Right cardiac atrium (tissue), 5 donors: ENCODE data around the gene SPRED2. TPM values are rescaled to one million over a fixed set of nuclear protein-coding genes. Genes with fewer than 3 reads are reported as not detected.

Experiments
- ATAC-seq, 2 donors: fragments of 200-7000 bp; cut with Tn5 transposase; one replicate each; pipeline versions ENCODE4 v1.8.0 to v1.9.1; 2020; ENCODE audit warnings: moderate library complexity in 2 of 2, mild to moderate bottlenecking in 1 of 2
- DNase-seq, 3 donors: peaks; one replicate each; pipeline ENCODE4 v3.0.0-alpha.2; 2020
- H3K27ac ChIP-seq: one replicate; pipeline ENCODE4 v1.5.1; 2013; ENCODE audit warnings: mild to moderate bottlenecking, low read length, control low read depth, moderate library complexity
- H3K27me3 ChIP-seq: one replicate; pipeline ENCODE4 v1.6.1; 2013; ENCODE audit not compliant: control insufficient read depth, insufficient read depth
- H3K4me1 ChIP-seq: one replicate; pipeline ENCODE4 v1.6.1; 2013; ENCODE audit warnings: low read length; ENCODE audit not compliant: control insufficient read depth, insufficient read depth
- H3K4me3 ChIP-seq: one replicate; pipeline ENCODE4 v1.5.1; 2013; ENCODE audit warnings: low read length, control low read depth
- H3K9me3 ChIP-seq: one replicate; pipeline ENCODE4 v1.6.1; 2013; ENCODE audit warnings: low read length; ENCODE audit not compliant: control insufficient read depth
- WGBS: extraction: QIAGEN DNeasy Blood & Tissue Kit; methylation state at CpG from one replicate; pipeline ENCODE4 v1.1.7; 2013; 5-methylcytosine and 5-hydroxymethylcytosine counted together
- intact Hi-C, 4 donors: fragments of 100-400 bp; cut with DNase I; formaldehyde crosslinking; loops; one replicate each; pipeline versions ENCODE4 v1.11.0 to v1.14.0; 2022 to 2023
- polyA plus RNA-seq: library from polyadenylated mRNA; stranded (reverse); fragments of 200-250 nt; gene quantifications from one replicate; pipeline ENCODE4 v1.2.3, GENCODE V29; 2013
- total RNA-seq, 4 donors: library from RNA; stranded (reverse); fragmentation: NEBNext Ultra II Directional; extraction: Animal tissue kit (Norgen Biotek cat#: 25700); gene quantifications; one replicate each; pipeline ENCODE4 v1.2.1, GENCODE V29; 2021
- donor health status: healthy with polysubstance abuse.
- donor health status: DM: no; HTN: yes; CAD: no.
- donor health status: DM: no; HTN: no; CAD: no.
- donor health status: DM: no; HTN: yes; CAD: no; lungs with severe emphysema.
- donor health status: DM: yes; HTN: yes; CAD: no.

SPRED2 gene
- total and polyA plus RNA-seq, 5 donors: 9.2 to 17.9 (median 15.3) TPM

- Histone ChIP-seq H3K27me3 (no peaks in the 10 kb centered on the region), H3K4me1 (peaks cover 2% of the 10 kb centered on the region), H3K4me3 (no peak overlapping the region), H3K9me3 (no peaks in the 10 kb centered on the region), H3K27ac (no peak overlapping the region)
- peak; percentile 57 to 81 (median 70) for DNase-seq
- WGBS: 52% methylated on average over 5 of the region's 5 CpGs
- ATAC-seq: peak; percentile 80 to 91
- intact Hi-C loops: no loop called here
Observed at GRCh38 chr2:65465857-65466256, 33.5 kb upstream of the SPRED2 start.

- Histone ChIP-seq H3K4me3 (no peak overlapping the region), H3K4me1 (peaks cover 2% of the 10 kb centered on the region), H3K27ac (peak overlapping the region; percentile 25), H3K9me3 (no peaks in the 10 kb centered on the region), H3K27me3 (no peaks in the 10 kb centered on the region)
- 63% methylated on average over 5 of the region's 5 CpGs for WGBS
- DNase-seq (no peak), ATAC-seq (no peak)
- intact Hi-C loops: no loop called here
Observed at GRCh38 chr2:65465124-65465523, 32.7 kb upstream of the SPRED2 start.

GRCh38 chr2:65464604-65465003 lies 32.2 kb upstream of the SPRED2 start:
- WGBS: 50% methylated on average over 3 of the region's 3 CpGs
- H3K4me3 ChIP-seq: no peak overlapping the region
- ATAC-seq (no peak), DNase-seq (no peak)
- intact Hi-C loops: no loop called here
- peaks cover 2% of the 10 kb centered on the region for H3K4me1 ChIP-seq
- H3K27me3 ChIP-seq: no peaks in the 10 kb centered on the region
- H3K9me3 ChIP-seq: no peaks in the 10 kb centered on the region
- H3K27ac ChIP-seq: no peak overlapping the region

GRCh38 chr2:65458999-65459398 lies 26.6 kb upstream of the SPRED2 start:
- ATAC-seq (peak in 1 of 2 donors; percentile 47), DNase-seq (no peak)
- intact Hi-C loops: no loop called here
- Histone ChIP-seq H3K4me1 (no peaks in the 10 kb centered on the region), H3K4me3 (no peak overlapping the region), H3K27me3 (no peaks in the 10 kb centered on the region), H3K27ac (no peak overlapping the region), H3K9me3 (no peaks in the 10 kb centered on the region)
- 60% methylated on average over 3 of the region's 3 CpGs for WGBS

- Histone ChIP-seq H3K4me3 (no peak overlapping the region), H3K27ac (no peak overlapping the region), H3K27me3 (no peaks in the 10 kb centered on the region), H3K9me3 (no peaks in the 10 kb centered on the region), H3K4me1 (no peaks in the 10 kb centered on the region)
- WGBS: 54% methylated on average over 2 of the region's 2 CpGs
- ATAC-seq: no peak
- intact Hi-C loops: no loop called here
- DNase-seq: no peak
Observed at GRCh38 chr2:65456886-65457285, 24.5 kb upstream of the SPRED2 start.

- intact Hi-C loops: no loop called here
- Histone ChIP-seq H3K4me1 (no peaks in the 10 kb centered on the region), H3K27me3 (no peaks in the 10 kb centered on the region), H3K4me3 (no peak overlapping the region), H3K9me3 (no peaks in the 10 kb centered on the region), H3K27ac (no peak overlapping the region)
- no peak for DNase-seq
- ATAC-seq: no peak
Observed at GRCh38 chr2:65456064-65456463, 23.7 kb upstream of the SPRED2 start.

- intact Hi-C loops: no loop called here
- no peak for DNase-seq
- ATAC-seq: no peak
- H3K4me3 ChIP-seq: no peak overlapping the region
- H3K9me3 ChIP-seq: no peaks in the 10 kb centered on the region
- no peaks in the 10 kb centered on the region for H3K27me3 ChIP-seq
- 98% methylated on average over 1 of the region's 1 CpG for WGBS
- no peaks in the 10 kb centered on the region for H3K4me1 ChIP-seq
- H3K27ac ChIP-seq: no peak overlapping the region
Observed at GRCh38 chr2:65453916-65454315, 21.5 kb upstream of the SPRED2 start.

- WGBS: 66% methylated on average over 5 of the region's 5 CpGs
- Histone ChIP-seq H3K9me3 (no peaks in the 10 kb centered on the region), H3K27ac (no peak overlapping the region), H3K4me1 (no peaks in the 10 kb centered on the region), H3K27me3 (no peaks in the 10 kb centered on the region), H3K4me3 (no peak overlapping the region)
- intact Hi-C loops: no loop called here
- ATAC-seq (no peak), DNase-seq (no peak)
Observed at GRCh38 chr2:65452150-65452895, 19.9 kb upstream of the SPRED2 start.

GRCh38 chr2:65450810-65451209 lies 18.4 kb upstream of the SPRED2 start:
- WGBS: 56% methylated on average over 1 of the region's 1 CpG
- Histone ChIP-seq H3K4me1 (no peaks in the 10 kb centered on the region), H3K9me3 (no peaks in the 10 kb centered on the region), H3K27ac (no peak overlapping the region), H3K4me3 (no peak overlapping the region), H3K27me3 (no peaks in the 10 kb centered on the region)
- ATAC-seq (no peak), DNase-seq (no peak)
- intact Hi-C loops: no loop called here

- Histone ChIP-seq H3K4me3 (no peak overlapping the region), H3K27me3 (no peaks in the 10 kb centered on the region), H3K27ac (no peak overlapping the region), H3K4me1 (no peaks in the 10 kb centered on the region), H3K9me3 (no peaks in the 10 kb centered on the region)
- DNase-seq (no peak), ATAC-seq (no peak)
- 53% methylated on average over 3 of the region's 3 CpGs for WGBS
- intact Hi-C loops: no loop called here
Observed at GRCh38 chr2:65450393-65450792, 18.0 kb upstream of the SPRED2 start.

- no peak for DNase-seq
- Histone ChIP-seq H3K27me3 (no peaks in the 10 kb centered on the region), H3K4me1 (no peaks in the 10 kb centered on the region), H3K9me3 (no peaks in the 10 kb centered on the region), H3K27ac (no peak overlapping the region), H3K4me3 (no peak overlapping the region)
- intact Hi-C loops: no loop called here
- ATAC-seq: no peak
- 91% methylated on average over 5 of the region's 5 CpGs for WGBS
Observed at GRCh38 chr2:65443509-65444186, 11.2 kb upstream of the SPRED2 start.
